ENCODE data around the gene APOBEC3B.

Gene APOBEC3B

GRCh38 chr22:38938925-38939324 lies 43.2 kb upstream of the APOBEC3B start:
- TF ChIP-seq GLIS3 (CRISPR knock-in tag; IDR thresholded peaks at IDR 0.05) (no peak), ZC3H10 (CRISPR knock-in tag; IDR thresholded peaks at IDR 0.05) (no peak), ZNF70 (CRISPR knock-in tag; IDR thresholded peaks at IDR 0.05) (no peak), CSRNP3 (CRISPR knock-in tag; IDR thresholded peaks at IDR 0.05) (no peak), ESRRG (CRISPR knock-in tag; IDR thresholded peaks at IDR 0.05) (no peak), CREB5 (CRISPR knock-in tag; IDR thresholded peaks at IDR 0.05; ENCODE audit: low read depth) (no peak), RARB (CRISPR knock-in tag; IDR thresholded peaks at IDR 0.05) (no peak), TCF4 (CRISPR knock-in tag; IDR thresholded peaks at IDR 0.05; ENCODE audit: borderline replicate concordance) (no peak), SNAI2 (CRISPR knock-in tag; IDR thresholded peaks at IDR 0.05) (no peak), ZNF565 (CRISPR knock-in tag; conservative IDR thresholded peaks at IDR 0.05; ENCODE audit: low read depth) (no peak)
- ATAC-seq: no peak

- TF ChIP-seq OSR1 (CRISPR knock-in tag; IDR thresholded peaks at IDR 0.05) (no peak), BACH2 (CRISPR knock-in tag; IDR thresholded peaks at IDR 0.05; ENCODE audit: borderline replicate concordance) (no peak), PPARA (CRISPR knock-in tag; IDR thresholded peaks at IDR 0.05; ENCODE audit: borderline replicate concordance) (no peak), POU6F1 (CRISPR knock-in tag; IDR thresholded peaks at IDR 0.05; ENCODE audit: borderline replicate concordance, low read depth) (no peak), RARB (CRISPR knock-in tag; IDR thresholded peaks at IDR 0.05) (no peak), ESRRG (CRISPR knock-in tag; IDR thresholded peaks at IDR 0.05) (no peak), SNAI2 (CRISPR knock-in tag; IDR thresholded peaks at IDR 0.05) (no peak), ZC3H10 (CRISPR knock-in tag; IDR thresholded peaks at IDR 0.05) (no peak), ZNF70 (CRISPR knock-in tag; IDR thresholded peaks at IDR 0.05) (no peak)
- ATAC-seq: no peak
Measured at GRCh38 chr22:38940811-38941384, 41.2 kb upstream of the APOBEC3B start.

- ATAC-seq: no peak
Measured at GRCh38 chr22:38941488-38941987, 40.6 kb upstream of the APOBEC3B start.

More at GRCh38 chr22:38941488-38941987, 40.6 kb upstream of the APOBEC3B start:
- TF ChIP-seq ZNF8 (CRISPR knock-in tag; IDR thresholded peaks at IDR 0.05) (no peak), TCF4 (CRISPR knock-in tag; IDR thresholded peaks at IDR 0.05; ENCODE audit: borderline replicate concordance) (no peak), ZFP3 (CRISPR knock-in tag; IDR thresholded peaks at IDR 0.05) (no peak), ZNF565 (CRISPR knock-in tag; conservative IDR thresholded peaks at IDR 0.05; ENCODE audit: low read depth) (no peak), ZNF70 (CRISPR knock-in tag; IDR thresholded peaks at IDR 0.05) (no peak), POU6F1 (CRISPR knock-in tag; IDR thresholded peaks at IDR 0.05; ENCODE audit: borderline replicate concordance, low read depth) (no peak), ARNTL (CRISPR knock-in tag; IDR thresholded peaks at IDR 0.05; ENCODE audit: borderline replicate concordance, low read depth) (no peak), ZC3H10 (CRISPR knock-in tag; IDR thresholded peaks at IDR 0.05) (no peak), PPARA (CRISPR knock-in tag; IDR thresholded peaks at IDR 0.05; ENCODE audit: borderline replicate concordance) (no peak), CSDC2 (CRISPR knock-in tag; IDR thresholded peaks at IDR 0.05) (no peak), GLIS3 (CRISPR knock-in tag; IDR thresholded peaks at IDR 0.05) (no peak), OSR1 (CRISPR knock-in tag; IDR thresholded peaks at IDR 0.05) (no peak), ISL1 (CRISPR knock-in tag; IDR thresholded peaks at IDR 0.05) (no peak), CREB5 (CRISPR knock-in tag; IDR thresholded peaks at IDR 0.05; ENCODE audit: low read depth) (no peak), CSRNP3 (CRISPR knock-in tag; IDR thresholded peaks at IDR 0.05) (no peak), TOX (CRISPR knock-in tag; IDR thresholded peaks at IDR 0.05; ENCODE audit: borderline replicate concordance) (no peak), ZFP30 (CRISPR knock-in tag; IDR thresholded peaks at IDR 0.05) (no peak)
